NCI-H2227 treated with DMSO at 0.1 percent for 48 hours (cell line): ENCODE results near the gene TJP3.

Experiments
- DNase-seq: peaks from one replicate; lab custom pipeline; 2025; lab: John Stamatoyannopoulos, UW

Gene TJP3

GRCh38 chr19:3783660-3784584 lies 75.7 kb downstream of the TJP3 start:
- DNase-seq = no peak

GRCh38 chr19:3784607-3785450 lies 76.6 kb downstream of the TJP3 start:
- DNase-seq = no peak

- no peak for DNase-seq
These were observed 77.3 kb downstream of the TJP3 start for GRCh38 chr19:3785451-3785937.

- DNase-seq = no peak
These were observed 78.0 kb downstream of the TJP3 start, which contains the start of gene MATK for GRCh38 chr19:3785938-3786824. Gene MATK, minus strand, starts transcription at chr19:3786381. Its CDS starts 1,246 bp downstream, at chr19:3785135.

- no peak for DNase-seq
These were observed 81.0 kb downstream of the TJP3 start for GRCh38 chr19:3788996-3789778.

GRCh38 chr19:3790209-3790734 lies 82.1 kb downstream of the TJP3 start:
- DNase-seq = no peak

- DNase-seq = no peak
These were observed 82.8 kb downstream of the TJP3 start for GRCh38 chr19:3790941-3791340.

- DNase-seq = no peak
These were observed 83.9 kb downstream of the TJP3 start for GRCh38 chr19:3792114-3792513.

GRCh38 chr19:3793799-3794198 lies 85.6 kb downstream of the TJP3 start:
- no peak for DNase-seq

GRCh38 chr19:3796358-3796757 lies 88.2 kb downstream of the TJP3 start:
- no peak for DNase-seq

GRCh38 chr19:3798137-3798536 lies 90.0 kb downstream of the TJP3 start:
- DNase-seq = no peak
